ENCODE measurements around the gene NIT1. TPM values are rescaled to one million over a fixed set of nuclear protein-coding genes. Genes with fewer than 3 reads are reported as not detected.

The NIT1 gene
- total and polyA plus RNA-seq, 10 of the 15 experiments (the other 5 are each of a cell fraction or from before 2014, with no cell fraction given), result 19.2 to 54.4 (median 28.3) TPM

GRCh38 chr1:161117759-161118581, at the start of gene NIT1, which contains the start of gene PFDN2 (continued):
- TF ChIP-seq CTCF (IDR thresholded peaks at IDR 0.05 in 2 of 3, conservative IDR thresholded peaks at IDR 0.05 in 1 of 3; ENCODE audit: control insufficient read depth in 2 of 3, extremely low read depth in 1 of 3, insufficient read depth in 1 of 3, low read depth in 3 of 3, low read length in 3 of 3), result no peak; a peak in 1 of 6 replicates
- TF ChIP-seq SMAD5 (IDR thresholded peaks at IDR 0.05; ENCODE audit: low read depth), result 0 out of 2 replicates have a peak, but pooled peaks have one; percentile 59
- TF ChIP-seq, protein P1, sequence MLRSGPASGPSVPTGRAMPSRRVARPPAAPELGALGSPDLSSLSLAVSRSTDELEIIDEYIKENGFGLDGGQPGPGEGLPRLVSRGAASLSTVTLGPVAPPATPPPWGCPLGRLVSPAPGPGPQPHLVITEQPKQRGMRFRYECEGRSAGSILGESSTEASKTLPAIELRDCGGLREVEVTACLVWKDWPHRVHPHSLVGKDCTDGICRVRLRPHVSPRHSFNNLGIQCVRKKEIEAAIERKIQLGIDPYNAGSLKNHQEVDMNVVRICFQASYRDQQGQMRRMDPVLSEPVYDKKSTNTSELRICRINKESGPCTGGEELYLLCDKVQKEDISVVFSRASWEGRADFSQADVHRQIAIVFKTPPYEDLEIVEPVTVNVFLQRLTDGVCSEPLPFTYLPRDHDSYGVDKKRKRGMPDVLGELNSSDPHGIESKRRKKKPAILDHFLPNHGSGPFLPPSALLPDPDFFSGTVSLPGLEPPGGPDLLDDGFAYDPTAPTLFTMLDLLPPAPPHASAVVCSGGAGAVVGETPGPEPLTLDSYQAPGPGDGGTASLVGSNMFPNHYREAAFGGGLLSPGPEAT (IDR thresholded peaks at IDR 0.05; ENCODE audit: low read depth), result 0 out of 2 replicates have a peak, but pooled peaks have one; percentile 74
- 0 out of 2 replicates have a peak, but pooled peaks have one; percentile 47 for TF ChIP-seq REST (IDR thresholded peaks at IDR 0.05; ENCODE audit: low read depth, low read length)
- no peak for TF ChIP-seq ZNF24 (IDR thresholded peaks at IDR 0.05)
- no peak for TF ChIP-seq BMI1 (IDR thresholded peaks at IDR 0.05; ENCODE audit: borderline replicate concordance)
- TF ChIP-seq NRF1 (conservative IDR thresholded peaks at IDR 0.05; ENCODE audit: low read depth, low read length), result no peak
- TF ChIP-seq IRF4 (IDR thresholded peaks at IDR 0.05; ENCODE audit: low read depth, low read length), result no peak
- TF ChIP-seq POLR2AphosphoS2 (IDR thresholded peaks at IDR 0.05; ENCODE audit: low read depth, low read length), result peak; percentile 79; the same call in 1 of the 2 replicates
- TF ChIP-seq GATAD2B (conservative IDR thresholded peaks at IDR 0.05; ENCODE audit: low read depth), result peak; percentile 79
- TF ChIP-seq MEF2A (IDR thresholded peaks at IDR 0.05; ENCODE audit: insufficient read depth, low read depth, low read length), result no peak
- TF ChIP-seq ZNF622 (IDR thresholded peaks at IDR 0.05), result no peak
- 0 out of 2 replicates have a peak, but pooled peaks have one; percentile 68 for TF ChIP-seq HDGF (IDR thresholded peaks at IDR 0.05)
- TF ChIP-seq CREM (IDR thresholded peaks at IDR 0.05; ENCODE audit: low read depth), result peak; percentile 90
- TF ChIP-seq CREB1 (IDR thresholded peaks at IDR 0.05; ENCODE audit: low read depth), result peak; percentile 92
- TF ChIP-seq NR2F1 (conservative IDR thresholded peaks at IDR 0.05), result no peak
- TF ChIP-seq, protein P2, sequence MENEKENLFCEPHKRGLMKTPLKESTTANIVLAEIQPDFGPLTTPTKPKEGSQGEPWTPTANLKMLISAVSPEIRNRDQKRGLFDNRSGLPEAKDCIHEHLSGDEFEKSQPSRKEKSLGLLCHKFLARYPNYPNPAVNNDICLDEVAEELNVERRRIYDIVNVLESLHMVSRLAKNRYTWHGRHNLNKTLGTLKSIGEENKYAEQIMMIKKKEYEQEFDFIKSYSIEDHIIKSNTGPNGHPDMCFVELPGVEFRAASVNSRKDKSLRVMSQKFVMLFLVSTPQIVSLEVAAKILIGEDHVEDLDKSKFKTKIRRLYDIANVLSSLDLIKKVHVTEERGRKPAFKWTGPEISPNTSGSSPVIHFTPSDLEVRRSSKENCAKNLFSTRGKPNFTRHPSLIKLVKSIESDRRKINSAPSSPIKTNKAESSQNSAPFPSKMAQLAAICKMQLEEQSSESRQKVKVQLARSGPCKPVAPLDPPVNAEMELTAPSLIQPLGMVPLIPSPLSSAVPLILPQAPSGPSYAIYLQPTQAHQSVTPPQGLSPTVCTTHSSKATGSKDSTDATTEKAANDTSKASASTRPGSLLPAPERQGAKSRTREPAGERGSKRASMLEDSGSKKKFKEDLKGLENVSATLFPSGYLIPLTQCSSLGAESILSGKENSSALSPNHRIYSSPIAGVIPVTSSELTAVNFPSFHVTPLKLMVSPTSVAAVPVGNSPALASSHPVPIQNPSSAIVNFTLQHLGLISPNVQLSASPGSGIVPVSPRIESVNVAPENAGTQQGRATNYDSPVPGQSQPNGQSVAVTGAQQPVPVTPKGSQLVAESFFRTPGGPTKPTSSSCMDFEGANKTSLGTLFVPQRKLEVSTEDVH (IDR thresholded peaks at IDR 0.05; ENCODE audit: low read depth, partially characterized antibody), result no peak
- TF ChIP-seq RAD21 (IDR thresholded peaks at IDR 0.05; ENCODE audit: insufficient read depth, low read depth, low read length), result no peak
- TF ChIP-seq PAX8 (IDR thresholded peaks at IDR 0.05), result no peak
- no peak for TF ChIP-seq ZNF384 (IDR thresholded peaks at IDR 0.05; ENCODE audit: borderline replicate concordance, low read depth, low read length)
- no peak for TF ChIP-seq TARDBP (IDR thresholded peaks at IDR 0.05; ENCODE audit: borderline replicate concordance)

Data from GM12878 (cell line).